Fibroblast of peridontal ligament (primary cell): ENCODE results near the gene CCNT1.

ENCODE experiments used
- DNase-seq: peaks from one replicate; pipeline ENCODE4 v3.0.0-alpha.2; 2010; ENCODE audit errors: extremely low read depth

CCNT1 gene

GRCh38 chr12:48640854-48641253 lies 75.7 kb downstream of the CCNT1 start:
- no peak for DNase-seq

- DNase-seq: no peak
Observed at GRCh38 chr12:48640428-48640827, 76.1 kb downstream of the CCNT1 start.
